ENCODE measurements around the gene TANGO6.
"Not testable (repeated sequence)": the region's sequence is repeated elsewhere in the genome, so short reads cannot be mapped to it uniquely, and the experiment has no call there.

Gene TANGO6

DNA sequence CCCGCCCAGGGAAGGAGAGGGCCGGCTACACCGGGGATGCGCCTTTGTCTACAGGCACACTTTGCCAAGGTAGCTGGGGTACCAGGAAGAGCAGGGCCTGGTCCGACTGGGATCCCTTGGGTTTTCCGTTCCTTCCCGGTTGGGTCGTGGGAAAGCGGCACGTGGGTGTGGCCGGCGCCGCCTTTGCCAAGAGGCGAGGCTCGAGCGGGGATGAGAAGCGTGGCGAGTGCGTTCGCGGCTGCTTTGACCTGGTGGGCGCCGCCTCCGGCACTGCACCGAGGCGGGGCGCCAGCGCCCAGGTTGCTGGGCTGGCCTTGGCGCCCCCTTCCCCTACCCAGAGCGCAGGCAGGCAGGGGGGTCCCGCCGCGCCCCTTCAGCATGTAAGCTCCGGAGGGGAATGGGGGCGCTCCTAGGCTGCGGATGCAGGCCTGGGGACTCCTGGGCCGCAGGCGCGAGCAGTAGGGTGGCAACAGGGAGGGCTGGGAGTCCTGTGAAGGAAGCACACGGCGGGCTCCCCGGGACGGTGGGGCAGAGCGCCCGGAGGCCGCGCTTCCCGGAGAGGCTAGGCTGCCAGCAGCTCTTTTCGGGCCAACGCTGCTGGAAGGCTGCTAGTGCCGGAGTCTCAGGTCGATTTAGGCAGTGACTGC, 264.1 kb downstream of the TANGO6 start:
- DNase-seq = no peak

DNA sequence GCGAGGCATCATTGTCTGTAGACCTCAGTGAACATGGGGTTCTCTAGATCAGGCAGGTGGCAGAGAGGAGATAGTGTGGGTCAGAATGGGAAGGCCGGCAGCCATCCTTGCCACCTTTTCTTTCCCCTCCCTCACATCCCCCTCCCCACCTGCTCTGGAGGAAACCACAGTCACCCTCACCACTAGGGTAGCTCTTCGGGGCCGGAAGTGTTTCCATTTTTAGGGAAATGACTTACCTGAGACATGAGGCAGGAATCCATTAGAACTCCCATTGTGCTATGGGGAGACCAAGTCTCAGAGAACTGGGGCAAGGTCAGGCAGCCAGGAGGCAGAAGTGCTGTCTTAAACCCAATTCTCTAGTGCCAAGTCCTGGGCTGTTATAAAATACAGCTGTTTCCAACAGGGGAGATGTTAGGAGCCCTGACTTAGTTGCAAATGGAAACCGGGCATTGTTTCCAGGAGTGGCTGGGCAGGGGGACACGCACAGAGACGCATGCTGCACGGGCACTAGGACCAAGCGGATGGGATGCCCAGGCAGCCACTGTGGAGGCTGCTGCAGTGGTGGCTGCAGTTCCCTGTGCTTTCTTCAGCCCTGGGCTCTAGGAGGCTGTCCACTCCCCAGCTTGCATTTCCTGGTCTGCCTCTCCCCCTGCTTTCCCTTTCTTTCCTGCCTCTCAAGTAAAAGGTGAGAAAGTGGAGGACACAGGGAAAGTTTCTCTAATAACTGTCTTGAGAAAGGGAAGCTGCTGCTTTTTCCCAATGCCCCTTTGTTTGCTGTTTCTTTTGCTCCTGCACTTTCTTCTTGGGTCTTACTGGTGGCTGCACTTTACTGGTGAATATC, 265.0 kb downstream of the TANGO6 start:
- DNase-seq = no peak

GRCh38 chr16:69108905-69109252, 265.5 kb downstream of the TANGO6 start:
- no peak for DNase-seq

DNA sequence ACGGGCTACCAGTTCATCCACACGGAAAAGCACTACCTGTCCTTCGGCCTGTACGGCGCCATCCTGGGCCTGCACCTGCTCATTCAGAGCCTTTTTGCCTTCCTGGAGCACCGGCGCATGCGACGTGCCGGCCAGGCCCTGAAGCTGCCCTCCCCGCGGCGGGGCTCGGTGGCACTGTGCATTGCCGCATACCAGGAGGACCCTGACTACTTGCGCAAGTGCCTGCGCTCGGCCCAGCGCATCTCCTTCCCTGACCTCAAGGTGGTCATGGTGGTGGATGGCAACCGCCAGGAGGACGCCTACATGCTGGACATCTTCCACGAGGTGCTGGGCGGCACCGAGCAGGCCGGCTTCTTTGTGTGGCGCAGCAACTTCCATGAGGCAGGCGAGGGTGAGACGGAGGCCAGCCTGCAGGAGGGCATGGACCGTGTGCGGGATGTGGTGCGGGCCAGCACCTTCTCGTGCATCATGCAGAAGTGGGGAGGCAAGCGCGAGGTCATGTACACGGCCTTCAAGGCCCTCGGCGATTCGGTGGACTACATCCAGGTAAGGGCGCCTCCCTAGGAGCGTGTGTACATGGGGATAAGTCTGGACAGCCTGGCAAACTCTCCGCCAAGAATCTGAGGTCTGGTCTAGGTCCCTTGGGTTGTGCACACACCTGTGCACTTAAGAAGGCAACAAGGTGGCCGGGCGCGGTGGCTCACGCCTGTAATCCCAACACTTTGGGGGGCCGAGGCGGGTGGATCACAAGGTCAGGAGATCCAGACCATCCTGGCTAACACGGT, 266.3 kb downstream of the TANGO6 start:
- DNase-seq = no peak

- DNase-seq = no peak
These were observed 267.1 kb downstream of the TANGO6 start for GRCh38 chr16:69110406-69110805.

DNA sequence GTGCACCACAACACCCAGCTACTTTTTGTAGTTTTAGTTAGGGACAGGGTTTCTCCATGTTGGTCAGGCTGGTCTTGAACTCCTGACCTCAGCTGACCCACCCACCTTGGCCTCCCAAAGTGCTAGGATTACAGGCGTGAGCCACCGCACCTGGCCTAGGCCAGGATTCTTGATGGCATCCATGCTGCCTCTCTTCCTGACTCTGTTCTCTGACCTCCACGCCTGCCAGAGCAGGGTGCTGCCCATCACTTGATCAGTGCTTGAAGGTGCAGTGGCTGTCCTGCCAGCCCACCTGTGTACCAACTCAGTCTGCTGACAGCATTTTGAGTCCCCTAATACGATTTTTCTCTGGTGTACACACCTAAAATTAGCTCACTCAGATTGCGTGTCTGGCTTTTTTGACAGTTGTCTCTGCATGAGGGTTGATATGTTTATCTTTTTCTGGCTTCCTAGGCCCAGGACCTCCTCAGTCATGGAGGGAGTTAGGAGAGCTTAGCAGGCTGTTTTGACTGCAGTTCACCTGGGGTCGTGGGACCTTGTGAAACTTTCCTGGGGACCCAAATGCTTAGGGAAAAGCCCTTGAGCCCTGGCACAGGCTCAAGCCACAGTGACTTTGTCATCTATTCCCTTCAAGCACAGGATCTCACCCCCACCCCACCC, 268.0 kb downstream of the TANGO6 start:
- no peak for DNase-seq

DNA sequence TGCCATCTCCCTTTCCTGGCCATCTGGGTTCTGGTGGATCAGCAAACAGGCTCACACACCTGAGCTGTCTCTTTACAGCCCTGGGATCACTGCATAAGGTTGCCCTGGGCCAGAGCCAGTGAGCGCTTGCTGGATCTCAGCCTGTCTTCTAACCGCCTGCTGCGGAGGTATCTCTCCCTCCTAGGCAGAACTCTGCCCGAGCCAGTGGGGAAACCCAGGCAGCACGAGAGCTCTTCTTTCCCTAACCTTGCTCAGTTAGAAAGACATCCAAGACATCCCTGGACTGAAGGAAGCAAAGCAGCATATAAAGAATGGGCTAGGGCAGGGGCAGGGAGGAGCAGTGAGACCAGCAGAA, 268.5 kb downstream of the TANGO6 start:
- no peak for DNase-seq

- DNase-seq = no peak
These were observed 269.2 kb downstream of the TANGO6 start for GRCh38 chr16:69112285-69113129.

DNA sequence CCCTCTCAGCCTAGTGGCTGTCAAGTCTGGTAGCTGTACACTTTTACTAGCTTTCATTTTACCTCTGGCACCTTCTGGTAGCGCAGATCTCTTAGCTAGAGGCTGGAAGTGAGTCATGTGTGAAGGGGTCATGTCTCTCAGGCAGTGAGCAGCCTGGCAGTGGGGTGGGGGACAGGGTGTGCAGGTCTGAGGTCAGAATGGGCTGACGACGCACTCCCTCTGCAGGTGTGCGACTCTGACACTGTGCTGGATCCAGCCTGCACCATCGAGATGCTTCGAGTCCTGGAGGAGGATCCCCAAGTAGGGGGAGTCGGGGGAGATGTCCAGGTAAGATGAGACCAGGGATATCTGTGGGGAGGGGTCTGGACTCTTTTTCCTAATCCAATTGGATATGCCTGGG, 269.9 kb downstream of the TANGO6 start:
- DNase-seq = no peak

DNA sequence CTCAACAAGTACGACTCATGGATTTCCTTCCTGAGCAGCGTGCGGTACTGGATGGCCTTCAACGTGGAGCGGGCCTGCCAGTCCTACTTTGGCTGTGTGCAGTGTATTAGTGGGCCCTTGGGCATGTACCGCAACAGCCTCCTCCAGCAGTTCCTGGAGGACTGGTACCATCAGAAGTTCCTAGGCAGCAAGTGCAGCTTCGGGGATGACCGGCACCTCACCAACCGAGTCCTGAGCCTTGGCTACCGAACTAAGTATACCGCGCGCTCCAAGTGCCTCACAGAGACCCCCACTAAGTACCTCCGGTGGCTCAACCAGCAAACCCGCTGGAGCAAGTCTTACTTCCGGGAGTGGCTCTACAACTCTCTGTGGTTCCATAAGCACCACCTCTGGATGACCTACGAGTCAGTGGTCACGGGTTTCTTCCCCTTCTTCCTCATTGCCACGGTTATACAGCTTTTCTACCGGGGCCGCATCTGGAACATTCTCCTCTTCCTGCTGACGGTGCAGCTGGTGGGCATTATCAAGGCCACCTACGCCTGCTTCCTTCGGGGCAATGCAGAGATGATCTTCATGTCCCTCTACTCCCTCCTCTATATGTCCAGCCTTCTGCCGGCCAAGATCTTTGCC, 271.1 kb downstream of the TANGO6 start:
- no peak for DNase-seq

GRCh38 chr16:69114976-69115355, 271.6 kb downstream of the TANGO6 start:
- no peak for DNase-seq

DNA sequence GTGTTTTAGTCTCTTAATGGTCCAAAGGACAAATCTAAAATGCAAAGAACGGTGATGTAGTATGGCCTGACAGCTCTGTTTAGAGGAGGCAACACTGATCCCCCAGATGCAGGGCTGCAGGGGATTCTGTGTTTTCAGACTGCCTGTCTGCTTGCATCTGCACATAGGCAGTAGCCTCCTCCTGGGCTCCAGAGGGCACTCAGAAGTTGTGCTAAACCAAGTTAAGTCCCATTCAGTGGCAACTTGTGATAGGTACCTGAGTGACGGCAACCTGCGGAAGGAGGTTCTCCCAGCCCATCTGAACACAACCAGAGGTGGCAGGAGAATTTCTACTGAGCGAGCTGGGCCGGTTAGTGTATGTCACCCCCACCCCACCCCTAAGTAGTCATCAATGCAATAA, 272.0 kb downstream of the TANGO6 start:
- DNase-seq = no peak

GRCh38 chr16:69115837-69116236, 272.5 kb downstream of the TANGO6 start:
- no peak for DNase-seq

- no peak for DNase-seq
These were observed 273.0 kb downstream of the TANGO6 start for GRCh38 chr16:69116256-69116875.

DNA sequence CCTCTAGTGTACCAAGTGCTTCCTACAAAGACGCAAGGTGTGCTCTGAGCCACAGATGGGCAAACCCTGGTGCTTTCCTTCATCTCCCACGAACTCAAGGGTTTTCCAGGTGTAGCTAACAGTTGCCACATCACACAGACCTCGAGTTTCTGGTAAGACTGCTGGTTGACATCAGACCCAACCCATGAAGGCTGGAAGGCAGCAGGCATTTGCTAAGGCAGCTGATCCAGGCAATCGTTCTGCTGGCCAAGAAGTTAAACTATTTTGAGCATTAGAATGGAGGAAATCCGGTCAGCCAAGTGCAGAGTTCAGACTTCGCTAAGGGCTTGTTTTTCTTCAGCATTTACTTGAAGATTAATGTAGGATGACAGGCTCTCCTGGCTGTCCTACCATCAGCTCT, 273.6 kb downstream of the TANGO6 start:
- DNase-seq = no peak

- no peak for DNase-seq
These were observed 275.1 kb downstream of the TANGO6 start for GRCh38 chr16:69118468-69118867.

DNA sequence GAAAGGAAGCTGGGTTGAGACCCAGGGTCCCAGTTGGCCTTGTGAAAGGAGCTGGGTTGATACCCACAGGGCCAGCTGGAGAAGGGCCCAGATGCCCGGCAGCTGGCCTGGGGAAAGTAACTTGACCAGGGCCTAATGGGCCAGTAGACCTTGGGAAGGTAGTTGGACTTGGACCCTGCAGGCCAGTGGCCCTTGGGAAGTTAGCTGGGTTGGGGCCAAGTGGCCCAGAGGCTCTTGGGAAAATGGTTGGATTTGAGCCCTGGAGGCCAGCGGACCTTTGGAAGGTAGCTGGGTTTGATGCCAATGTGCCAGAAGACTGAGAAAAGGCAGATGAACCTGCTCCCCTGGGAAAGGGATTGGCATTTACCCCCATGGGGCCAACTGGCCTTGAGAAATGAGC, 275.7 kb downstream of the TANGO6 start:
- DNase-seq = no peak

DNA sequence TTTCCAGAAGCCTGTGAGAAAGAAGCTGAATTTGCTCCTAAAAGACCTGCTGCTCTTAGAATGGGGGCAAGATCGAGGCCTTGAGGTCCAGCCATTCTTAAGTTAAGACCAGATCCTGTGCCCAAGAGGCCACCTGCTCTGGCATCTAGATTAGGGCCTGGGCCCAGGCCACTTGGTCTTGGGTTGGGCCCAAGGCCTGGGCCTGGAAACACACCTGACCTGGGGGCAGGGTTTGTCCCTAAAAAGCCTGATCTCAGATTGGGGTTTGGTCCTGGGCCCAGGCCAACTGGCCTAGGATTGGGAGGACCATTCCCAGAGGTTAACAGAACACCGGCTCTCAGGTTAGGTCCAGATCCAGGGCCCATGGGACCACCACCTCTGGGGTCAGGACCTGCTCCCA, 276.2 kb downstream of the TANGO6 start:
- DNase-seq = no peak

GRCh38 chr16:69120096-69120664, 276.8 kb downstream of the TANGO6 start:
- no peak for DNase-seq

GRCh38 chr16:69123910-69124309, 280.6 kb downstream of the TANGO6 start:
- peak; percentile 58 for DNase-seq

GRCh38 chr16:69124406-69124805, 281.1 kb downstream of the TANGO6 start:
- DNase-seq = not testable (repeated sequence)

All from effector CD8-positive, alpha-beta T cell (primary cell).